ENCODE data around the gene SP3.

DNA sequence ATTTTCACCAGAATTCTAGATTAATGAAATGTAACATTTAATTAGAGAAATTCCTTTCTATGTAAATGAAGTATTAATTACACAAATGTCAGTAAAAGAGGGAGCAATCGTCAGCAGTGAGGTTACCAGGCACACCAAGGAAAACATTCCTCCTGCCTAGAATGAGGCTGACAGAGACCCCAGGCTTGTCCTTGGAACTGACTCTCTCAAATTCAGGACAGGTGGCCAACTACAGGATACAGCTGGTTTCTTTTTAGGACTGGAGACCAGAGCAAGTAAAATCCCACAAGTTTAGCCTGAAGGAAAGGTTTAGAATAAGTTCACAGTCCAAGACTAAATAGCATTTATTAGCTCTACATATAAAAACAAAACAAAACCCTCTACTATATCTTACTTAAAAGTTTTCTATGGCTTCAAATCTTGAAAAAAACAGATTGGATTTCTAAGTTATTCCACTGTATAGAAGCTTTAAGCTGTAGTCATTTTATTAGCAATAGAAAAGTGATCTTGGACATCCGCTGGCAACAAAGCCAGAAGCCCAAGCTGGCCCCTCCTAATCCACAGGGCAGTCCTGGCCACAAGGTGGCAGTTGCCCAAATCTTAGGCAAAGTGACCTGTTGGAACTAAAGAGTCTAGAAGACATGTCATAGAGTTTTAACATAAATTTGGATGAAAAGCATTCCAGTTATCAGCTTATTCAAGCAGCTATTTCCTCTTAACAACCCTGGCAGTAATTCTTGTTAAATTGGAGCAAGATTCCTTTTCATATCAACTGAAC lies 81.0 kb downstream of the SP3 start:
- TF ChIP-seq GATA2 (IDR thresholded peaks at IDR 0.05; ENCODE audit: low read depth, low read length) (no peak), GATA3 (IDR thresholded peaks at IDR 0.05; ENCODE audit: low read depth, low read length) (no peak)

Data from SH-SY5Y (cell line).